Esophagus (tissue), 2 donors: ENCODE measurements around the gene CD207. TPM values are rescaled to one million over a fixed set of nuclear protein-coding genes. Genes with fewer than 3 reads are reported as not detected.

Experiments
- H3K27ac ChIP-seq, 2 donors: one replicate each; pipeline ENCODE4 v1.5.1; 2013; ENCODE audit warnings: low read depth in 2 of 2, mild to moderate bottlenecking in 2 of 2, inconsistent platforms in 1 of 2, low read length in 1 of 2, moderate library complexity in 1 of 2
- H3K27me3 ChIP-seq, 2 donors: one replicate each; pipeline ENCODE4 v1.6.1; 2013; ENCODE audit warnings: low read length in 2 of 2, control low read depth in 1 of 2, mild to moderate bottlenecking in 1 of 2; ENCODE audit not compliant: insufficient read depth in 2 of 2, control insufficient read depth in 1 of 2
- H3K36me3 ChIP-seq, 2 donors: one replicate each; pipeline ENCODE4 v1.6.1; 2013; ENCODE audit warnings: low read length in 1 of 2; ENCODE audit not compliant: control insufficient read depth in 2 of 2, insufficient read depth in 2 of 2
- H3K4me1 ChIP-seq, 2 donors: one replicate each; pipeline ENCODE4 v1.6.1; 2013; ENCODE audit warnings: low read length in 1 of 2; ENCODE audit not compliant: control insufficient read depth in 2 of 2, insufficient read depth in 2 of 2
- H3K4me3 ChIP-seq, 2 donors: one replicate each; pipeline ENCODE4 v1.5.1; 2013; ENCODE audit warnings: low read length in 2 of 2, mild to moderate bottlenecking in 2 of 2, low read depth in 1 of 2, moderate library complexity in 1 of 2
- H3K9me3 ChIP-seq, 2 donors: one replicate each; pipeline ENCODE4 v1.6.1; 2013; ENCODE audit warnings: mild to moderate bottlenecking in 2 of 2, low read depth in 1 of 2, low read length in 1 of 2, moderate library complexity in 1 of 2; ENCODE audit not compliant: control insufficient read depth in 2 of 2, insufficient read depth in 1 of 2
- WGBS, 2 donors: extraction: QIAGEN DNeasy Blood & Tissue Kit; methylation state at CpG; one replicate each; pipeline ENCODE4 v1.1.7; 2013; 5-methylcytosine and 5-hydroxymethylcytosine counted together
- polyA plus RNA-seq, 2 donors: library from polyadenylated mRNA; stranded (reverse); fragments of 200-250 nt; gene quantifications; one replicate each; pipeline ENCODE4 v1.2.3, GENCODE V29; 2013
- donor health status: healthy with polysubstance abuse.
- donor health status: Bipolar disorder and iron deficiency.

CD207 gene
- polyA plus RNA-seq, 2 donors = 0.94 to 10.2 TPM

- 23 to 24% methylated on average over 7 of the region's 7 CpGs for WGBS, 2 donors
- H3K9me3 ChIP-seq = no peaks in the 10 kb centered on the region
- H3K36me3 ChIP-seq = no peaks in the 10 kb centered on the region
- peaks cover 4 to 7% of the 10 kb centered on the region in 2 donors for H3K27me3 ChIP-seq
- peaks cover 0 to 9% of the 10 kb centered on the region in 2 donors for H3K4me1 ChIP-seq
- H3K4me3 ChIP-seq = no peak overlapping the region
- H3K27ac ChIP-seq = no peak overlapping the region
Observed at GRCh38 chr2:70785137-70785911, 50.3 kb downstream of the CD207 start.

DNA sequence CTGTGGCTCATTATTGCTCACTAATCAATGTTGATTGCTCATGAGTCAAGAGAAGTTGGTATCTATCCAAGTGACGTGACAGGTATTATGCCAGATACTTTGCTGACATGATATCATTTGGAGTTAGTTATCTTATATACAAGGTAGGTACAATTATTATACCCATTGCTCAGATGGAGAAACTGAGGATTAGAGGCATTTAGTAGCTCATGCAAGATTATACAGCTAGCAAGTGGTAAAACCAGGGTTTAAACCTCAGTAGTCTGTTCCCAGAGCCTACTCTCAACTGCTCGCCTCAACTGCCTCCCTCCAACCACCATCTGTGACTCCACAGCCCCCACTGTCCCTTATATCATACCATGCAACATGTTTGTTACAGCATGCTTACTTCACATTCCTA is 51.3 kb downstream of the CD207 start:
- H3K27me3 ChIP-seq = peaks cover 4% of the 10 kb centered on the region in 2 donors

More for the DNA sequence above, 51.3 kb downstream of the CD207 start:
- no peaks in the 10 kb centered on the region for H3K36me3 ChIP-seq
- H3K27ac ChIP-seq = no peak overlapping the region
- 79 to 85% methylated on average over 2 of the region's 2 CpGs for WGBS, 2 donors
- H3K9me3 ChIP-seq = no peaks in the 10 kb centered on the region
- no peak overlapping the region for H3K4me3 ChIP-seq
- H3K4me1 ChIP-seq = no peaks in the 10 kb centered on the region

Other genes with a start within 250 kb of the CD207 start
- gene ADD2, start 67.6 kb downstream of the CD207 start, polyA plus RNA-seq = under 1 TPM; 0.09 to 0.12 TPM
- gene FIGLA, start 45.2 kb downstream of the CD207 start, polyA plus RNA-seq = under 1 TPM in 1 of 2 donors, not detected in 1; 0.07 TPM
- under 1 TPM; 0.14 to 0.51 TPM for gene CLEC4F, start 15.2 kb downstream of the CD207 start, polyA plus RNA-seq
- gene VAX2, start 64.8 kb upstream of the CD207 start, polyA plus RNA-seq = under 1 TPM; 0.51 to 0.79 TPM
- under 1 TPM; 0.13 to 0.88 TPM for gene ATP6V1B1, start 100.1 kb upstream of the CD207 start, polyA plus RNA-seq
- gene ANKRD53, start 142.8 kb upstream of the CD207 start, polyA plus RNA-seq = 1 to 10 TPM in 1 of 2 donors, under 1 TPM in 1; 0.35 to 1.0 TPM
- gene TEX261, start 159.1 kb upstream of the CD207 start, polyA plus RNA-seq = 10 to 100 TPM; 17.5 to 23.9 TPM
- gene NAGK, start 232.8 kb upstream of the CD207 start, polyA plus RNA-seq = 100 to 1,000 TPM; 356 to 374 TPM